H9 (cell line): Measurements from ENCODE around the gene TPT1. TPM values are rescaled to one million over a fixed set of nuclear protein-coding genes. Genes with fewer than 3 reads are reported as not detected.
"Not testable (repeated sequence)": the region's sequence is repeated elsewhere in the genome, so short reads cannot be mapped to it uniquely, and the experiment has no call there.

Experiments used
- DNase-seq: peaks from one replicate; pipeline ENCODE4 v3.0.0-alpha.2; 2017
- H2AFZ ChIP-seq: one replicate; pipeline ENCODE4 v1.6.1; 2013; ENCODE audit warnings: mild to moderate bottlenecking, low read length, control low read depth, moderate library complexity
- H2AK5ac ChIP-seq: 2 replicates; pipeline ENCODE4 v1.6.1; 2013; ENCODE audit warnings: low read length, control low read depth, mixed read lengths; ENCODE audit not compliant: insufficient read length
- H2BK120ac ChIP-seq: one replicate; pipeline ENCODE4 v1.6.1; 2013; ENCODE audit warnings: low read depth, mild to moderate bottlenecking, low read length, control low read depth, inconsistent platforms; ENCODE audit not compliant: poor library complexity, severe bottlenecking
- H2BK12ac ChIP-seq: 2 replicates; pipeline ENCODE4 v1.6.1; 2013; ENCODE audit warnings: low read length, control low read depth, mixed read lengths, low read depth; ENCODE audit not compliant: insufficient read length
- H2BK15ac ChIP-seq: 2 replicates; pipeline ENCODE4 v1.6.1; 2013; ENCODE audit warnings: low read depth, low read length, control low read depth
- H2BK20ac ChIP-seq: one replicate; pipeline ENCODE4 v1.6.1; 2013; ENCODE audit warnings: low read depth, mild to moderate bottlenecking, low read length, control low read depth, inconsistent platforms; ENCODE audit not compliant: poor library complexity, severe bottlenecking
- H2BK5ac ChIP-seq: 2 replicates; pipeline ENCODE4 v1.6.1; 2013; ENCODE audit warnings: low read length, control low read depth, mixed read lengths; ENCODE audit not compliant: insufficient read length
- H3K14ac ChIP-seq: 2 replicates; pipeline ENCODE4 v1.6.1; 2013; ENCODE audit warnings: low read length, control low read depth; ENCODE audit not compliant: insufficient read depth
- H3K18ac ChIP-seq: 2 replicates; pipeline ENCODE4 v1.6.1; 2013; ENCODE audit warnings: low read depth, mild to moderate bottlenecking, mixed read lengths, low read length, control low read depth; ENCODE audit not compliant: insufficient read length
- H3K23ac ChIP-seq: 2 replicates; pipeline ENCODE4 v1.6.1; 2013; ENCODE audit warnings: low read length, control low read depth, mixed read lengths, low read depth; ENCODE audit not compliant: insufficient read length
- H3K23me2 ChIP-seq: 2 replicates; pipeline ENCODE4 v1.6.1; 2013; ENCODE audit warnings: low read depth, mild to moderate bottlenecking, mixed read lengths, low read length, control low read depth; ENCODE audit not compliant: insufficient read length, poor library complexity, severe bottlenecking
- H3K27ac ChIP-seq: 2 replicates; pipeline ENCODE4 v1.5.1; 2013; ENCODE audit warnings: low read length, control low read depth, mixed read lengths, low read depth; ENCODE audit not compliant: insufficient read length
- H3K27me3 ChIP-seq: 2 replicates; pipeline ENCODE4 v1.6.1; 2013; ENCODE audit warnings: low read length, control low read depth, inconsistent platforms; ENCODE audit not compliant: insufficient read depth
- H3K4ac ChIP-seq: 2 replicates; pipeline ENCODE4 v1.6.1; 2013; ENCODE audit warnings: low read depth, mild to moderate bottlenecking, control low read depth, inconsistent platforms, low read length, moderate library complexity
- H3K4me1 ChIP-seq: 2 replicates; pipeline ENCODE4 v1.6.1; 2013; ENCODE audit warnings: low read length, control low read depth, inconsistent platforms; ENCODE audit not compliant: insufficient read depth
- H3K4me2 ChIP-seq: 2 replicates; pipeline ENCODE4 v1.6.1; 2013; ENCODE audit warnings: low read length, control low read depth, mixed read lengths; ENCODE audit not compliant: insufficient read length, insufficient read depth
- H3K56ac ChIP-seq: 2 replicates; pipeline ENCODE4 v1.6.1; 2013; ENCODE audit warnings: low read depth, mild to moderate bottlenecking, mixed read lengths, low read length, control low read depth; ENCODE audit not compliant: insufficient read length
- H3K79me1 ChIP-seq: 2 replicates; pipeline ENCODE4 v1.6.1; 2013; ENCODE audit warnings: low read depth, mild to moderate bottlenecking, moderate library complexity, low read length, control low read depth, inconsistent platforms; ENCODE audit not compliant: insufficient read depth, poor library complexity, severe bottlenecking
- H3K79me2 ChIP-seq: 2 replicates; pipeline ENCODE4 v1.6.1; 2013; ENCODE audit warnings: low read length, control low read depth, inconsistent platforms; ENCODE audit not compliant: insufficient read depth
- H3K9ac ChIP-seq: 2 replicates; pipeline ENCODE4 v1.6.1; 2013; ENCODE audit warnings: low read length, control low read depth, mixed read lengths; ENCODE audit not compliant: insufficient read length; ENCODE audit errors: extremely low read depth
- H3K9me3 ChIP-seq: one replicate; pipeline ENCODE4 v1.6.1; 2013; ENCODE audit warnings: low read depth, low read length, inconsistent platforms; ENCODE audit not compliant: control insufficient read depth
- H3T11ph ChIP-seq: one replicate; pipeline ENCODE4 v1.6.1; 2013; ENCODE audit warnings: mild to moderate bottlenecking, low read length, control low read depth, inconsistent platforms
- H4K20me1 ChIP-seq: one replicate; pipeline ENCODE4 v1.6.1; 2013; ENCODE audit not compliant: control insufficient read depth, insufficient read length, insufficient read depth
- H4K5ac ChIP-seq: 2 replicates; pipeline ENCODE4 v1.6.1; 2013; ENCODE audit warnings: low read depth, mild to moderate bottlenecking, mixed read lengths, low read length, control low read depth; ENCODE audit not compliant: insufficient read length
- H4K8ac ChIP-seq: replicated peaks from 2 replicates; pipeline ENCODE4 v1.6.1; 2013; ENCODE audit warnings: low read length, control low read depth, mixed read lengths, low read depth; ENCODE audit not compliant: insufficient read length
- H4K91ac ChIP-seq: 2 replicates; pipeline ENCODE4 v1.6.1; 2013; ENCODE audit warnings: low read depth, mild to moderate bottlenecking, moderate library complexity, mixed read lengths, low read length, control low read depth; ENCODE audit not compliant: insufficient read length
- H3K27ac Mint-ChIP-seq, 3 experiments: 2 replicates in 2 of 3; 3 replicates in 1 of 3; pipeline ENCODE4 v1.8.0; 2020 to 2021; ENCODE audit warnings: mixed read lengths in 3 of 3, mild to moderate bottlenecking in 1 of 3, moderate library complexity in 1 of 3
- H3K27me3 Mint-ChIP-seq: 2 replicates; pipeline ENCODE4 v1.8.0; 2021; ENCODE audit warnings: low read depth, mild to moderate bottlenecking, moderate library complexity, mixed read lengths
- H3K36me3 Mint-ChIP-seq, 3 experiments: 2 replicates in 2 of 3; 3 replicates in 1 of 3; pipeline ENCODE4 v1.8.0; 2020 to 2021; ENCODE audit warnings: low read depth in 3 of 3, mixed read lengths in 3 of 3; ENCODE audit not compliant: insufficient read depth in 1 of 3
- H3K4me1 Mint-ChIP-seq, 2 experiments: 2 replicates each; pipeline ENCODE4 v1.8.0; 2020; ENCODE audit warnings: mixed read lengths in 2 of 2
- H3K4me3 Mint-ChIP-seq, 2 experiments: 2 replicates in 1 of 2; 3 replicates in 1 of 2; pipeline ENCODE4 v1.8.0; 2020 to 2021; ENCODE audit warnings: mild to moderate bottlenecking in 2 of 2, mixed read lengths in 2 of 2, moderate library complexity in 1 of 2
- H3K9me3 Mint-ChIP-seq, 2 experiments: 2 replicates in 1 of 2; 3 replicates in 1 of 2; pipeline ENCODE4 v1.8.0; 2020; ENCODE audit warnings: mild to moderate bottlenecking in 2 of 2, mixed read lengths in 2 of 2, moderate library complexity in 1 of 2
- CTCF ChIP-seq: fragments of 200-600 bp; sonication (generic); conservative IDR thresholded peaks from 3 replicates; pipeline ENCODE4 v1.8.0; 2021; ENCODE audit warnings: antibody characterized with exemption, mild to moderate bottlenecking
- WGBS: extraction: QIAGEN DNeasy Blood & Tissue Kit; methylation state at CpG from one replicate; pipeline ENCODE4 v1.1.7; 2013; ENCODE audit warnings: missing lambda C conversion rate, low lambda C conversion rate, mixed read lengths; ENCODE audit not compliant: insufficient read length; ENCODE audit errors: extremely low coverage; 5-methylcytosine and 5-hydroxymethylcytosine counted together
- total RNA-seq: library from RNA; stranded (reverse); gene quantifications from 2 replicates; pipeline ENCODE4 v1.2.1, GENCODE V29; 2021

Gene TPT1
- total RNA-seq, 1 experiment from 2014 or later, result 2,205 TPM

- peak overlapping the region in 1 of 3 experiments; percentile 20; a peak in 1 of 7 replicates for H3K27ac Mint-ChIP-seq
- no peak overlapping the region for H2BK12ac ChIP-seq
- H2BK5ac ChIP-seq, result no peak overlapping the region
- no peak overlapping the region for H2AK5ac ChIP-seq
- no peak overlapping the region for H3K4me2 ChIP-seq
- no peaks in the 10 kb centered on the region for H3K79me1 ChIP-seq
- no peak overlapping the region for H3T11ph ChIP-seq
- no peak overlapping the region for H2BK120ac ChIP-seq
- no peak overlapping the region for H2BK15ac ChIP-seq
- no peak overlapping the region for H3K56ac ChIP-seq
- H3K27me3 Mint-ChIP-seq, result no peaks in the 10 kb centered on the region; the same call in 1 of the 2 replicates
- no peak overlapping the region for H3K18ac ChIP-seq
- no CpG with 5 or more reads among the region's 3 CpGs for WGBS
- no peak for DNase-seq
- no peaks in the 10 kb centered on the region for H3K23me2 ChIP-seq
- H4K5ac ChIP-seq, result no peak overlapping the region
- H3K27ac ChIP-seq, result no peak overlapping the region
- H3K9ac ChIP-seq, result no peak overlapping the region
- no peak overlapping the region for H4K8ac ChIP-seq
- no peaks in the 10 kb centered on the region for H3K36me3 Mint-ChIP-seq
- H3K9me3 ChIP-seq, result no peaks in the 10 kb centered on the region
- H3K4me1 Mint-ChIP-seq, result peaks cover 11 to 24% of the 10 kb centered on the region in 2 experiments
- H3K9me3 Mint-ChIP-seq, result no peaks in the 10 kb centered on the region
- no peak overlapping the region for H2AFZ ChIP-seq
- TF ChIP-seq CTCF, result no peak
- no peak overlapping the region for H4K91ac ChIP-seq
- H3K4me3 Mint-ChIP-seq, result no peak overlapping the region
- H2BK20ac ChIP-seq, result no peak overlapping the region
- H3K23ac ChIP-seq, result no peak overlapping the region
- H3K27me3 ChIP-seq, result no peaks in the 10 kb centered on the region
- no peaks in the 10 kb centered on the region for H4K20me1 ChIP-seq
- H3K79me2 ChIP-seq, result no peaks in the 10 kb centered on the region
- peaks cover 5% of the 10 kb centered on the region; the same call in 1 of the 2 replicates for H3K4me1 ChIP-seq
- H3K14ac ChIP-seq, result no peak overlapping the region
- no peak overlapping the region for H3K4ac ChIP-seq
Observed at GRCh38 chr13:45299194-45299593, 41.8 kb downstream of the TPT1 start.

GRCh38 chr13:45298550-45298949 lies 42.4 kb downstream of the TPT1 start:
- not testable (repeated sequence) for DNase-seq, H2BK120ac ChIP-seq

More at GRCh38 chr13:45298550-45298949, 42.4 kb downstream of the TPT1 start:
- not testable (repeated sequence) for H3K27me3 ChIP-seq, H3K56ac ChIP-seq, H2BK15ac ChIP-seq, H3K4me2 ChIP-seq, H3K79me1 ChIP-seq, H3K27me3 Mint-ChIP-seq, H3K4me1 ChIP-seq, H4K8ac ChIP-seq, H2BK5ac ChIP-seq, H2AFZ ChIP-seq, H3K23ac ChIP-seq, H2BK12ac ChIP-seq, H4K91ac ChIP-seq, H3K4me3 Mint-ChIP-seq, H3K27ac ChIP-seq, H3K79me2 ChIP-seq, H3T11ph ChIP-seq, H3K9ac ChIP-seq, H2BK20ac ChIP-seq, H3K36me3 Mint-ChIP-seq, H3K18ac ChIP-seq, H4K5ac ChIP-seq, H2AK5ac ChIP-seq, H3K23me2 ChIP-seq, H3K14ac ChIP-seq, H4K20me1 ChIP-seq, H3K9me3 Mint-ChIP-seq, H3K4ac ChIP-seq, H3K9me3 ChIP-seq
- peak overlapping the region in 1 of 3 experiments; percentile 36; a peak in 1 of 7 replicates for H3K27ac Mint-ChIP-seq
- no CpG with 5 or more reads among the region's 3 CpGs for WGBS
- peaks cover 11 to 22% of the 10 kb centered on the region in 2 experiments for H3K4me1 Mint-ChIP-seq
